Muscle layer of duodenum (tissue), 2 donors: ENCODE data around the gene ARHGAP22.

Experiments used
- H3K27ac ChIP-seq: one replicate; pipeline ENCODE4 v1.7.0; 2013; ENCODE audit warnings: mild to moderate bottlenecking, low read length
- H3K27me3 ChIP-seq: one replicate; pipeline ENCODE4 v1.7.0; 2013; ENCODE audit warnings: low read depth, mild to moderate bottlenecking, control low read depth, low read length
- H3K36me3 ChIP-seq, 2 donors: one replicate each; pipeline ENCODE4 v1.7.0; 2013; ENCODE audit warnings: low read length in 2 of 2, control low read depth in 1 of 2, mild to moderate bottlenecking in 1 of 2; ENCODE audit not compliant: insufficient read depth in 2 of 2, control insufficient read depth in 1 of 2
- H3K4me1 ChIP-seq, 2 donors: one replicate each; pipeline ENCODE4 v1.7.0; 2013; ENCODE audit warnings: low read length in 2 of 2, mild to moderate bottlenecking in 2 of 2, control low read depth in 1 of 2, moderate library complexity in 1 of 2; ENCODE audit not compliant: insufficient read depth in 2 of 2, control insufficient read depth in 1 of 2
- H3K4me3 ChIP-seq, 2 donors: one replicate each; pipeline ENCODE4 v1.7.0; 2013; ENCODE audit warnings: low read length in 2 of 2, low read depth in 1 of 2, mild to moderate bottlenecking in 1 of 2
- H3K9me3 ChIP-seq, 2 donors: one replicate each; pipeline ENCODE4 v1.7.0; 2013; ENCODE audit warnings: low read length in 2 of 2, control low read depth in 1 of 2, mild to moderate bottlenecking in 1 of 2; ENCODE audit not compliant: control insufficient read depth in 1 of 2
- donor health status: healthy.

ARHGAP22 gene

GRCh38 chr10:48632166-48632565, 27.3 kb upstream of the ARHGAP22 start:
- no peak overlapping the region for H3K4me3 ChIP-seq
- H3K27ac ChIP-seq: no peak overlapping the region
- no peaks in the 10 kb centered on the region for H3K27me3 ChIP-seq
- no peaks in the 10 kb centered on the region for H3K4me1 ChIP-seq
- no peaks in the 10 kb centered on the region for H3K36me3 ChIP-seq
- no peaks in the 10 kb centered on the region for H3K9me3 ChIP-seq

GRCh38 chr10:48627984-48628609, 23.2 kb upstream of the ARHGAP22 start:
- H3K27ac ChIP-seq: no peak overlapping the region
- H3K27me3 ChIP-seq: no peaks in the 10 kb centered on the region
- H3K9me3 ChIP-seq: no peaks in the 10 kb centered on the region
- no peak overlapping the region for H3K4me3 ChIP-seq
- no peaks in the 10 kb centered on the region for H3K4me1 ChIP-seq
- H3K36me3 ChIP-seq: no peaks in the 10 kb centered on the region

DNA sequence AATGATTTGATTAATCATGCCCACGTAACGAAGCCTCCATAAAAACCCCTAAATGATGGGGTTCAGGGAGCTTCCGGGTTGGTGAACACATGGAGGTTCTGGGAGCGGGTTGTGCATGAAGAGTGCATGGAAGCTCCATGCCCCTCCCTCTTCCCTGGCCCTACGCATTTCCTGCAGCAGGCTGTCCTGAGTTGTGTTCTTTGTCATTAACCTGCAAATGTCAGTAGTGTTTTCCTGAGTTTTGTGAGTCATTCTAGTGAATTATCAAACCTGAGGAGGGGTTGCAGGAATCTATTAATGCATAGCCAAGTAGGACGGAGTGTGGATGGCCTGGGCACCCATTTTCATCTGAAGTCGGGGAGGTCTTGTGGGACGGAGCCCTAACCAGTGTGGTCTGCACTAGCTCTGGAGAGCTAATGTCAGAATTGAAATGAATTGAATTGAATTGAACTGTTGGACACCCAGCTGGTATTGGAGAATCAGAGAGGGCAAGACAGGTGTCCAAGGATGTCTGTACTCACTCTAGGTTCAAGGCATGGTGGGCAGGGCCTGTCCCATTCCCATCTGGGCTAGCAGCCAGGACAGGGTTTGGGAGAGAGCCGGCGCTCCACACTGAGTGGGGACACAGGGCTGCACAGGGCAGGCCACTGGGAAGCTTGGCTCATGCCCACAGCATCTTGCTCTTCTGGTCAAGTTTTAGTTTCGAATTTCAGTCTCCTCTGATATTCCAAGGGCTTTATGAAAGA, 22.3 kb upstream of the ARHGAP22 start:
- H3K4me3 ChIP-seq: no peak overlapping the region
- no peak overlapping the region for H3K27ac ChIP-seq
- H3K9me3 ChIP-seq: no peaks in the 10 kb centered on the region
- H3K4me1 ChIP-seq: no peaks in the 10 kb centered on the region
- H3K36me3 ChIP-seq: no peaks in the 10 kb centered on the region
- no peaks in the 10 kb centered on the region for H3K27me3 ChIP-seq

GRCh38 chr10:48626447-48626846, 21.6 kb upstream of the ARHGAP22 start:
- H3K4me1 ChIP-seq: no peaks in the 10 kb centered on the region
- H3K9me3 ChIP-seq: no peaks in the 10 kb centered on the region
- no peaks in the 10 kb centered on the region for H3K27me3 ChIP-seq
- no peak overlapping the region for H3K4me3 ChIP-seq
- no peaks in the 10 kb centered on the region for H3K36me3 ChIP-seq
- no peak overlapping the region for H3K27ac ChIP-seq

DNA sequence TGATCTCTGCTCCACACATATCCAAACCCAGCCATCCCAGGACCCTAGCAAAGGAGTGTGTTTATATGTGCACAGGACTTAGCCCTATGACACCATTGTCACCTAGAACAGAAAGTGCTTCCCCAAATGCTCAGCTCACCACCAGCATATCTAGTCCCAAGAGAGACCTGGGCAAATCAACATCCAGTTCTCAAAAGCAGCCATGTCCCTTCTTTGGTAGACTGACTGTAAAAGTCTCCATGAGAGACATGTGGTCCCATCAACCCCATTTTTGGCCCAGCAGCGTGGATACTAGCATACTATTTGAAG, 20.9 kb upstream of the ARHGAP22 start:
- no peaks in the 10 kb centered on the region for H3K36me3 ChIP-seq
- H3K27ac ChIP-seq: no peak overlapping the region
- no peaks in the 10 kb centered on the region for H3K27me3 ChIP-seq
- no peaks in the 10 kb centered on the region for H3K9me3 ChIP-seq
- H3K4me3 ChIP-seq: no peak overlapping the region
- H3K4me1 ChIP-seq: no peaks in the 10 kb centered on the region

DNA sequence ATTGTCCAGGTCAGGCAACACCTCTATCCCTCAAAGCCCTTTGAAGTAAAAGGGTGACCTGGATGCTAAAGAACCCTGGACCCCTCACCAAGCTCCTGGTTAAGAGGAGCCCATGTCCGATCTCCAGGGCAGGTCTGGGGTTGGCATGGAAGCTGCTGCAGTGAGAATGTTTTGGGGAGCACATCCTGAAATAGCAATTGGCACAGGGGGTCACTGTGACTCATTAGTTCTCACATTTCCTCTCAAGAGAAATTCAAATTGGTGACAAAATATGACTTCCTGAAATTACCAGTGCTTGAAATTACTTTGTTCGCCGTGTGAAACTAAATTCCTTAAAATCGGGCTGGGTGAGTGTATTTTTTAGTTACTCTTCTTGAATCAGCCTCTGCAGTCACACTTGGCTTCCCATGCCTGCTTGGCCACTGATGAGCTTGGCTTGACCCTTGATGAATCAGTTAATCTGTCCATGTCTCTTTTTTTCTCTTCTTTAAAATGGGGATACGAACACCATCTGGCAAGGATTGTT, 18.8 kb upstream of the ARHGAP22 start:
- no peaks in the 10 kb centered on the region for H3K27me3 ChIP-seq
- H3K27ac ChIP-seq: no peak overlapping the region

DNA sequence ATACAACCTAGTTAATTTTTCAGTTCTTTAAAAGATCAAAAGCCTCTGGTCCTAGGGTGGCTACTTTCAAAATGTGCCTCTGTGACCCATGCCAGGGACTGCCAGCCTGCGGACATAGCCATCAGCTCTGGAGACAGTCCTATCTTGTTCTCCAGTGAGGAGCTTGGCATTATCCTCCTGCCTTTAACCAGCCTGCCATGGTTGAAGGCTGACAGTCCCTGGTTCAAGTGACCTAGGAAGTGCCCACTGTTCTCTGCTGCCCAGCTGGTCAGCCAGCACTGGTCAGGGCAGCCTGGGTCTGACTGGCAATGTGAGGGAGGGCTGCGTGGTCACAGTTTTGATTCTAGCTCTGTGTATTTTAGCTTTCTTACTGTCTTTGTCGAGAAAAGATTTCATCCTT, 18.1 kb upstream of the ARHGAP22 start:
- no peaks in the 10 kb centered on the region for H3K36me3 ChIP-seq
- no peaks in the 10 kb centered on the region for H3K27me3 ChIP-seq
- no peaks in the 10 kb centered on the region for H3K9me3 ChIP-seq
- H3K4me3 ChIP-seq: no peak overlapping the region
- no peak overlapping the region for H3K27ac ChIP-seq
- H3K4me1 ChIP-seq: no peaks in the 10 kb centered on the region

More for the DNA sequence above, 18.8 kb upstream of the ARHGAP22 start:
- H3K4me1 ChIP-seq: no peaks in the 10 kb centered on the region
- H3K36me3 ChIP-seq: no peaks in the 10 kb centered on the region
- no peaks in the 10 kb centered on the region for H3K9me3 ChIP-seq
- no peak overlapping the region for H3K4me3 ChIP-seq

DNA sequence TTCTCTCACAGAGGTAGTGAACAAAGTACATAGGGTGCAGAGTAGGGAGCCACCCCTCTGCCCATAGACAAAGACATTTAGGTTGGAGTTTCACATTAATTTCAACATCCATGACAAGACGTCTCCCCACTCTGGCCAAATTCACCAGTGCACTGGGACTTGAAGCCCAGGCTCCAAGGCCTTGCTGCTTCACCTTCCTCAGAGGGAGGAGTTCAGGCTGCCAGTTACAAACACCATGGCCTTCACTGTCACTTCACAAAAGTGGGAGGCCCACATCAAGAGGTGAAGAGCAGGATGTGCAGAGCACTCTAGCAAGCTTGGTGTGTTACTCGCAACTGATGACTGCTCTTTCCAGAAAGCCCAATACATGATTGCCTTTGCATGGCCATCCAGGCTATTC, 15.8 kb upstream of the ARHGAP22 start:
- no peak overlapping the region for H3K4me3 ChIP-seq
- H3K4me1 ChIP-seq: no peaks in the 10 kb centered on the region
- H3K36me3 ChIP-seq: no peaks in the 10 kb centered on the region
- no peaks in the 10 kb centered on the region for H3K27me3 ChIP-seq
- H3K9me3 ChIP-seq: no peaks in the 10 kb centered on the region
- H3K27ac ChIP-seq: no peak overlapping the region

DNA sequence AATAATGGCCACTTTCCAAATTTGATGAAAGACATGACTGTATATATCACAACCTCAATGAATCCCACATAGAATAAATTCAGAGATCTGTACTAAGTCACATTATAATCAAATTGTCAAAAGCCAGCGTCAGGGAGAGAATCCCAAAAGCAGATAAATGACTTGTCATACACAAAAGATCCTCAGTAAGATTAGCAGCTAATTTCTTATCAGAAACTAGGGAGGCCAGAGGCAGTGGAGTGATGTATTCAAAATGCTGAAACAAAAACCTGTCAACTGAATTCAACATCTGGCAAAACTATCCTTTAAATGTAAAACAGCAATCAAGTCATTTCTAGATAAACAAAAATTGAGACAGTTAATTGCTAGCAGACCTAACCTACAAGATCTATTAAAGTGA, 11.6 kb upstream of the ARHGAP22 start:
- Histone ChIP-seq H3K4me1 (no peaks in the 10 kb centered on the region), H3K36me3 (peaks cover 0 to 4% of the 10 kb centered on the region in 2 donors), H3K27ac (no peak overlapping the region), H3K4me3 (no peak overlapping the region), H3K9me3 (peaks cover 0 to 3% of the 10 kb centered on the region in 2 donors), H3K27me3 (no peaks in the 10 kb centered on the region)

- H3K36me3 ChIP-seq: peaks cover 0 to 4% of the 10 kb centered on the region in 2 donors
- no peak overlapping the region for H3K4me3 ChIP-seq
- H3K9me3 ChIP-seq: peaks cover 0 to 3% of the 10 kb centered on the region in 2 donors
- H3K27ac ChIP-seq: no peak overlapping the region
- H3K27me3 ChIP-seq: no peaks in the 10 kb centered on the region
- no peaks in the 10 kb centered on the region for H3K4me1 ChIP-seq
These were observed 9.9 kb upstream of the ARHGAP22 start for GRCh38 chr10:48614481-48615390.

DNA sequence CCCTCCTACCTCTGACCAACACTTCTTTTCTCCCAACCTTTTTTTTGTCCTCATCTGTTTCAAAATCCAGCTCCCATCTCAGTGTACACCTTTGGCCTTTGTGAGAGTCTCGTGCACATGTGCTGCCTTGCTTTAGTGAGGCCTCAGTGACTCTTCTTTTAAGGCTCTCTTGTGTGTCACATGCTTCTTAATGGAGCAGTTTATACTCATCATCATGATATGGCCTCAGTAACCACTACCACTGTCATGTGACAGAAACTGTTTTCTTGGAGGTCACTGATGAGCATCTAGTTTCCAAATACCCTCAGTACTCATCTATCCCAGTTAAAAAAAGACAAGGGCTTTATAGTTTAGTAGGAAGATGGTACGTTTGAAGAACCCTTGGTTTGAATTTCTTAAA, 8.1 kb upstream of the ARHGAP22 start:
- Histone ChIP-seq H3K27me3 (no peaks in the 10 kb centered on the region), H3K4me1 (no peaks in the 10 kb centered on the region), H3K4me3 (no peak overlapping the region), H3K27ac (no peak overlapping the region), H3K9me3 (peaks cover 0 to 3% of the 10 kb centered on the region in 2 donors), H3K36me3 (peaks cover 0 to 4% of the 10 kb centered on the region in 2 donors)
